GM23338 (cell line): ENCODE data around the gene TMTC2. TPM values are rescaled to one million over a fixed set of nuclear protein-coding genes. Genes with fewer than 3 reads are reported as not detected.

Experiments used
- ATAC-seq: fragments of 200-7000 bp; cut with Tn5 transposase; 3 replicates; pipeline ENCODE4 v1.9.1; 2020
- DNase-seq: peaks from one replicate; pipeline ENCODE4 v3.0.0-alpha.2; 2015; ENCODE audit warnings: low spot score
- H2AFZ ChIP-seq: fragments of 200-600 bp; sonication (generic); 2 replicates; pipeline ENCODE4 v1.8.0; 2016; ENCODE audit warnings: antibody characterized with exemption, mild to moderate bottlenecking, moderate library complexity
- H3F3A ChIP-seq: fragments of 200-600 bp; sonication (generic); replicated peaks from 2 replicates; pipeline ENCODE4 v1.8.0; 2017; ENCODE audit warnings: antibody characterized with exemption, mixed run types, low read depth
- H3K27ac ChIP-seq: fragments of 200-600 bp; sonication (generic); 2 replicates; pipeline ENCODE4 v1.6.1; 2016; ENCODE audit warnings: low read depth
- H3K27me3 ChIP-seq: fragments of 200-600 bp; sonication (generic); 2 replicates; pipeline ENCODE4 v1.8.0; 2016; ENCODE audit warnings: mild to moderate bottlenecking, mixed run types, moderate library complexity; ENCODE audit not compliant: insufficient read depth
- H3K36me3 ChIP-seq: fragments of 200-600 bp; sonication (generic); 2 replicates; pipeline ENCODE4 v1.8.0; 2016; ENCODE audit warnings: mild to moderate bottlenecking; ENCODE audit not compliant: insufficient read depth
- H3K4me1 ChIP-seq: fragments of 200-600 bp; sonication (generic); 2 replicates; pipeline ENCODE4 v1.8.0; 2016; ENCODE audit warnings: mild to moderate bottlenecking, moderate library complexity; ENCODE audit not compliant: insufficient read depth
- H3K4me2 ChIP-seq: fragments of 200-600 bp; sonication (generic); 2 replicates; pipeline ENCODE4 v1.7.1; 2017; ENCODE audit warnings: mixed run types
- H3K4me3 ChIP-seq: fragments of 200-600 bp; sonication (generic); 2 replicates; pipeline ENCODE4 v1.6.1; 2016; ENCODE audit warnings: mixed run types
- H3K79me2 ChIP-seq: fragments of 200-600 bp; sonication (generic); replicated peaks from 2 replicates; pipeline ENCODE4 v1.8.0; 2017; ENCODE audit warnings: mild to moderate bottlenecking; ENCODE audit not compliant: insufficient read depth
- H3K9me2 ChIP-seq: fragments of 200-600 bp; sonication (generic); 2 replicates; pipeline ENCODE4 v1.8.0; 2017; ENCODE audit not compliant: insufficient read depth
- H4K20me1 ChIP-seq: fragments of 200-600 bp; sonication (generic); replicated peaks from 2 replicates; pipeline ENCODE4 v1.8.0; 2017; ENCODE audit warnings: mild to moderate bottlenecking; ENCODE audit not compliant: insufficient read depth
- H3K27ac Mint-ChIP-seq: 2 replicates; pipeline ENCODE4 v1.8.0; 2020; ENCODE audit warnings: inconsistent platforms, mild to moderate bottlenecking, moderate library complexity, mixed read lengths
- H3K27me3 Mint-ChIP-seq: 3 replicates; pipeline ENCODE4 v1.8.0; 2022; ENCODE audit warnings: low read depth, mild to moderate bottlenecking, moderate library complexity, mixed read lengths, inconsistent platforms; ENCODE audit not compliant: insufficient read depth, poor library complexity
- H3K36me3 Mint-ChIP-seq: 3 replicates; pipeline ENCODE4 v1.8.0; 2021; ENCODE audit warnings: low read depth, mild to moderate bottlenecking, inconsistent platforms, moderate library complexity, mixed read lengths
- H3K4me1 Mint-ChIP-seq: 3 replicates; pipeline ENCODE4 v1.8.0; 2020; ENCODE audit warnings: mild to moderate bottlenecking, inconsistent platforms, mixed read lengths
- H3K4me3 Mint-ChIP-seq: 3 replicates; pipeline ENCODE4 v1.8.0; 2021; ENCODE audit warnings: moderate library complexity, mild to moderate bottlenecking, inconsistent platforms, mixed read lengths
- H3K9me3 Mint-ChIP-seq: 3 replicates; pipeline ENCODE4 v1.8.0; 2020; ENCODE audit warnings: moderate library complexity, mild to moderate bottlenecking, inconsistent platforms, mixed read lengths
- EZH2 ChIP-seq: fragments of 200-600 bp; sonication (generic); IDR thresholded peaks from one replicate; pipeline ENCODE4 v1.8.0; 2017; ENCODE audit warnings: antibody characterized with exemption, mild to moderate bottlenecking, low read depth; ENCODE audit not compliant: unreplicated experiment
- EZH2phosphoT487 ChIP-seq: fragments of 200-600 bp; sonication (generic); IDR thresholded peaks from one replicate; pipeline ENCODE4 v1.8.1; 2018; ENCODE audit warnings: antibody characterized with exemption; ENCODE audit not compliant: unreplicated experiment
- JUNB ChIP-seq: IDR thresholded peaks from one replicate; pipeline ENCODE4 v1.6.1; 2016; ENCODE audit warnings: antibody characterized with exemption; ENCODE audit not compliant: unreplicated experiment
- POLR2AphosphoS5 ChIP-seq: IDR thresholded peaks from 2 replicates; pipeline ENCODE4 v1.6.1; 2016; ENCODE audit warnings: antibody characterized with exemption, low read depth
- ZNF114 ChIP-seq: fragments of 250-450 bp; sonication (Bioruptor Pico); IDR thresholded peaks from 2 replicates; pipeline ENCODE4 v1.5.0; 2020; ENCODE audit warnings: mild to moderate bottlenecking, moderate library complexity
- ZNF331 ChIP-seq: fragments of 250-450 bp; sonication (Bioruptor Pico); IDR thresholded peaks from 2 replicates; pipeline ENCODE4 v1.5.0; 2020; ENCODE audit warnings: low read depth, mild to moderate bottlenecking, moderate library complexity
- polyA plus RNA-seq: library from polyadenylated mRNA; unstranded; fragments of >200 nt; fragmentation: Nextera tagmentation; extraction: Ambion mirVana; gene quantifications from 2 replicates; pipeline ENCODE4 v1.2.1, GENCODE V29; 2016
- total RNA-seq: library from RNA; depleted of rRNA; stranded (reverse); fragments of >200 nt; shearing (Covaris generic); gene quantifications from 2 replicates; pipeline ENCODE4 v1.2.3, GENCODE V29; 2014
- TF ChIP-seq, protein P1 (sequence below), 2 experiments: fragments of 200-600 bp in 1 of 2; sonication (generic) in 1 of 2; conservative IDR thresholded peaks; 2 replicates each; pipeline versions ENCODE4 v1.5.1 to v1.6.1; 2016 to 2017; ENCODE audit warnings: antibody characterized with exemption in 2 of 2, low read depth in 2 of 2, mild to moderate bottlenecking in 2 of 2, moderate library complexity in 1 of 2
- TF ChIP-seq, protein P2 (sequence below): IDR thresholded peaks from 2 replicates; pipeline ENCODE4 v1.6.1; 2016; ENCODE audit warnings: antibody characterized with exemption
- TF ChIP-seq, protein P3 (sequence below): IDR thresholded peaks from one replicate; pipeline ENCODE4 v1.6.1; 2018; ENCODE audit warnings: antibody characterized with exemption; ENCODE audit not compliant: unreplicated experiment
- TF ChIP-seq, protein P4 (sequence below): fragments of 250-450 bp; sonication (Bioruptor Pico); IDR thresholded peaks from 2 replicates; pipeline ENCODE4 v1.5.0; 2020; ENCODE audit warnings: mild to moderate bottlenecking, moderate library complexity

Gene TMTC2
- total and polyA plus RNA-seq, 2 experiments from 2014 or later: 0.57 to 6.5 TPM

DNA sequence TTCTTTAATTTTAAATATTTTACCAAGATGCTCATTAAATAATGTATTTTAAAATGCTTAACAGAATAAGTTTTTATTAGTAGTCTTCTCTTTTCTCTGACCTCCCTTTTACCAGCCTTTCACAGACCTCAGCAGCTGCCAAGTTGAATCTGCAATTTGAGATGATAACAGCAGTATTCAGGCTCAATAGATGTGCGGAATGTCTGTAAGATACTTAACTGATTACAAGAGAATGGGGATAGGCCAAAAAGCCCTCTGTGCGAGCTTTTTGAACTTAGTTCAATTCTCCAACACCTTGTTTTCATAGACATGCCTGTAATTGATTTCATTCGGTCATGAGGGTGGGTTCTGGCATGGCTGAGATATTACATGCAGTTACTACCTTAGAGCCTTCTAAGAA is 277.2 kb downstream of the TMTC2 start:
- H3K4me1 Mint-ChIP-seq: peaks cover 13% of the 10 kb centered on the region; the same call in 2 of the 3 replicates
- no peak for ATAC-seq
- no peaks in the 10 kb centered on the region for H3K9me2 ChIP-seq
- no peaks in the 10 kb centered on the region for H3K4me1 ChIP-seq
- no peak overlapping the region for H3K4me2 ChIP-seq
- TF ChIP-seq, protein P1, sequence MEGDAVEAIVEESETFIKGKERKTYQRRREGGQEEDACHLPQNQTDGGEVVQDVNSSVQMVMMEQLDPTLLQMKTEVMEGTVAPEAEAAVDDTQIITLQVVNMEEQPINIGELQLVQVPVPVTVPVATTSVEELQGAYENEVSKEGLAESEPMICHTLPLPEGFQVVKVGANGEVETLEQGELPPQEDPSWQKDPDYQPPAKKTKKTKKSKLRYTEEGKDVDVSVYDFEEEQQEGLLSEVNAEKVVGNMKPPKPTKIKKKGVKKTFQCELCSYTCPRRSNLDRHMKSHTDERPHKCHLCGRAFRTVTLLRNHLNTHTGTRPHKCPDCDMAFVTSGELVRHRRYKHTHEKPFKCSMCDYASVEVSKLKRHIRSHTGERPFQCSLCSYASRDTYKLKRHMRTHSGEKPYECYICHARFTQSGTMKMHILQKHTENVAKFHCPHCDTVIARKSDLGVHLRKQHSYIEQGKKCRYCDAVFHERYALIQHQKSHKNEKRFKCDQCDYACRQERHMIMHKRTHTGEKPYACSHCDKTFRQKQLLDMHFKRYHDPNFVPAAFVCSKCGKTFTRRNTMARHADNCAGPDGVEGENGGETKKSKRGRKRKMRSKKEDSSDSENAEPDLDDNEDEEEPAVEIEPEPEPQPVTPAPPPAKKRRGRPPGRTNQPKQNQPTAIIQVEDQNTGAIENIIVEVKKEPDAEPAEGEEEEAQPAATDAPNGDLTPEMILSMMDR (conservative IDR thresholded peaks at IDR 0.05; ENCODE audit: low read depth in 2 of 2): no peak
- TF ChIP-seq EZH2: no peak
- no peak for TF ChIP-seq POLR2AphosphoS5
- H4K20me1 ChIP-seq: no peaks in the 10 kb centered on the region
- H3K36me3 Mint-ChIP-seq: no peaks in the 10 kb centered on the region
- no peaks in the 10 kb centered on the region for H3K36me3 ChIP-seq
- no peak overlapping the region for H3K27ac ChIP-seq
- no peaks in the 10 kb centered on the region for H3K27me3 Mint-ChIP-seq
- no peak overlapping the region for H3K4me3 ChIP-seq
- DNase-seq: peak; percentile 2
- H2AFZ ChIP-seq: no peak overlapping the region
- no peak overlapping the region for H3K4me3 Mint-ChIP-seq
- no peaks in the 10 kb centered on the region for H3F3A ChIP-seq
- H3K27ac Mint-ChIP-seq: no peak overlapping the region
- H3K79me2 ChIP-seq: no peaks in the 10 kb centered on the region
- no peaks in the 10 kb centered on the region for H3K9me3 Mint-ChIP-seq
- no peaks in the 10 kb centered on the region for H3K27me3 ChIP-seq

DNA sequence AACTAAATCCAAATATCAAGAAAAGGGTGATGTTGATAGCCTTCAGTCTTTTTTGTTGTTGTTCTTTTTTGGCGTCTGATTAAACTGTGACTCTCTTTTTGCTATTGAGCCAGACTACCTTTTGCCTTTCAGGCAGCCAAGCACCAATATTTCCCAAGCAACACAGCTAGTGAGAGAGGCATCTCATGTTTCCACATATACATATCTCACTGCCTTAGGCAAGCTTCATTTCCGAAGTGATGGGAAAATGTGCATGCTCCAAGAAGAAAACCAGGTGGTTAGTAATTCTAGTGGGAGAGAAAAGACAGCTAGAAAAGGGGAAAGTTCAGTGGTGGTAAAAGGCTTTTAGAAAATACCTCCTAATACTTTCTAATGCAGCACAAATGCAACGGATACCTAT is 277.7 kb downstream of the TMTC2 start:
- H3F3A ChIP-seq: no peaks in the 10 kb centered on the region
- no peak overlapping the region for H3K4me3 Mint-ChIP-seq
- no peak for DNase-seq
- H2AFZ ChIP-seq: no peak overlapping the region
- no peak overlapping the region for H3K27ac ChIP-seq
- no peak overlapping the region for H3K27ac Mint-ChIP-seq
- no peaks in the 10 kb centered on the region for H4K20me1 ChIP-seq
- no peaks in the 10 kb centered on the region for H3K27me3 ChIP-seq
- H3K9me3 Mint-ChIP-seq: no peaks in the 10 kb centered on the region
- H3K36me3 ChIP-seq: no peaks in the 10 kb centered on the region
- no peaks in the 10 kb centered on the region for H3K9me2 ChIP-seq
- peaks cover 13% of the 10 kb centered on the region; the same call in 2 of the 3 replicates for H3K4me1 Mint-ChIP-seq
- H3K4me1 ChIP-seq: no peaks in the 10 kb centered on the region
- H3K27me3 Mint-ChIP-seq: no peaks in the 10 kb centered on the region
- H3K4me3 ChIP-seq: no peak overlapping the region
- no peaks in the 10 kb centered on the region for H3K36me3 Mint-ChIP-seq
- H3K4me2 ChIP-seq: no peak overlapping the region
- H3K79me2 ChIP-seq: no peaks in the 10 kb centered on the region
- ATAC-seq: no peak
- TF ChIP-seq EZH2phosphoT487 (no peak), JUNB (no peak), ZNF331 (no peak), ZNF114 (CRISPR knock-in tag) (no peak)
- TF ChIP-seq, protein P2, sequence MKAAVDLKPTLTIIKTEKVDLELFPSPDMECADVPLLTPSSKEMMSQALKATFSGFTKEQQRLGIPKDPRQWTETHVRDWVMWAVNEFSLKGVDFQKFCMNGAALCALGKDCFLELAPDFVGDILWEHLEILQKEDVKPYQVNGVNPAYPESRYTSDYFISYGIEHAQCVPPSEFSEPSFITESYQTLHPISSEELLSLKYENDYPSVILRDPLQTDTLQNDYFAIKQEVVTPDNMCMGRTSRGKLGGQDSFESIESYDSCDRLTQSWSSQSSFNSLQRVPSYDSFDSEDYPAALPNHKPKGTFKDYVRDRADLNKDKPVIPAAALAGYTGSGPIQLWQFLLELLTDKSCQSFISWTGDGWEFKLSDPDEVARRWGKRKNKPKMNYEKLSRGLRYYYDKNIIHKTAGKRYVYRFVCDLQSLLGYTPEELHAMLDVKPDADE: no peak
- TF ChIP-seq, protein P3, sequence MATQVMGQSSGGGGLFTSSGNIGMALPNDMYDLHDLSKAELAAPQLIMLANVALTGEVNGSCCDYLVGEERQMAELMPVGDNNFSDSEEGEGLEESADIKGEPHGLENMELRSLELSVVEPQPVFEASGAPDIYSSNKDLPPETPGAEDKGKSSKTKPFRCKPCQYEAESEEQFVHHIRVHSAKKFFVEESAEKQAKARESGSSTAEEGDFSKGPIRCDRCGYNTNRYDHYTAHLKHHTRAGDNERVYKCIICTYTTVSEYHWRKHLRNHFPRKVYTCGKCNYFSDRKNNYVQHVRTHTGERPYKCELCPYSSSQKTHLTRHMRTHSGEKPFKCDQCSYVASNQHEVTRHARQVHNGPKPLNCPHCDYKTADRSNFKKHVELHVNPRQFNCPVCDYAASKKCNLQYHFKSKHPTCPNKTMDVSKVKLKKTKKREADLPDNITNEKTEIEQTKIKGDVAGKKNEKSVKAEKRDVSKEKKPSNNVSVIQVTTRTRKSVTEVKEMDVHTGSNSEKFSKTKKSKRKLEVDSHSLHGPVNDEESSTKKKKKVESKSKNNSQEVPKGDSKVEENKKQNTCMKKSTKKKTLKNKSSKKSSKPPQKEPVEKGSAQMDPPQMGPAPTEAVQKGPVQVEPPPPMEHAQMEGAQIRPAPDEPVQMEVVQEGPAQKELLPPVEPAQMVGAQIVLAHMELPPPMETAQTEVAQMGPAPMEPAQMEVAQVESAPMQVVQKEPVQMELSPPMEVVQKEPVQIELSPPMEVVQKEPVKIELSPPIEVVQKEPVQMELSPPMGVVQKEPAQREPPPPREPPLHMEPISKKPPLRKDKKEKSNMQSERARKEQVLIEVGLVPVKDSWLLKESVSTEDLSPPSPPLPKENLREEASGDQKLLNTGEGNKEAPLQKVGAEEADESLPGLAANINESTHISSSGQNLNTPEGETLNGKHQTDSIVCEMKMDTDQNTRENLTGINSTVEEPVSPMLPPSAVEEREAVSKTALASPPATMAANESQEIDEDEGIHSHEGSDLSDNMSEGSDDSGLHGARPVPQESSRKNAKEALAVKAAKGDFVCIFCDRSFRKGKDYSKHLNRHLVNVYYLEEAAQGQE: no peak
- TF ChIP-seq, protein P4, sequence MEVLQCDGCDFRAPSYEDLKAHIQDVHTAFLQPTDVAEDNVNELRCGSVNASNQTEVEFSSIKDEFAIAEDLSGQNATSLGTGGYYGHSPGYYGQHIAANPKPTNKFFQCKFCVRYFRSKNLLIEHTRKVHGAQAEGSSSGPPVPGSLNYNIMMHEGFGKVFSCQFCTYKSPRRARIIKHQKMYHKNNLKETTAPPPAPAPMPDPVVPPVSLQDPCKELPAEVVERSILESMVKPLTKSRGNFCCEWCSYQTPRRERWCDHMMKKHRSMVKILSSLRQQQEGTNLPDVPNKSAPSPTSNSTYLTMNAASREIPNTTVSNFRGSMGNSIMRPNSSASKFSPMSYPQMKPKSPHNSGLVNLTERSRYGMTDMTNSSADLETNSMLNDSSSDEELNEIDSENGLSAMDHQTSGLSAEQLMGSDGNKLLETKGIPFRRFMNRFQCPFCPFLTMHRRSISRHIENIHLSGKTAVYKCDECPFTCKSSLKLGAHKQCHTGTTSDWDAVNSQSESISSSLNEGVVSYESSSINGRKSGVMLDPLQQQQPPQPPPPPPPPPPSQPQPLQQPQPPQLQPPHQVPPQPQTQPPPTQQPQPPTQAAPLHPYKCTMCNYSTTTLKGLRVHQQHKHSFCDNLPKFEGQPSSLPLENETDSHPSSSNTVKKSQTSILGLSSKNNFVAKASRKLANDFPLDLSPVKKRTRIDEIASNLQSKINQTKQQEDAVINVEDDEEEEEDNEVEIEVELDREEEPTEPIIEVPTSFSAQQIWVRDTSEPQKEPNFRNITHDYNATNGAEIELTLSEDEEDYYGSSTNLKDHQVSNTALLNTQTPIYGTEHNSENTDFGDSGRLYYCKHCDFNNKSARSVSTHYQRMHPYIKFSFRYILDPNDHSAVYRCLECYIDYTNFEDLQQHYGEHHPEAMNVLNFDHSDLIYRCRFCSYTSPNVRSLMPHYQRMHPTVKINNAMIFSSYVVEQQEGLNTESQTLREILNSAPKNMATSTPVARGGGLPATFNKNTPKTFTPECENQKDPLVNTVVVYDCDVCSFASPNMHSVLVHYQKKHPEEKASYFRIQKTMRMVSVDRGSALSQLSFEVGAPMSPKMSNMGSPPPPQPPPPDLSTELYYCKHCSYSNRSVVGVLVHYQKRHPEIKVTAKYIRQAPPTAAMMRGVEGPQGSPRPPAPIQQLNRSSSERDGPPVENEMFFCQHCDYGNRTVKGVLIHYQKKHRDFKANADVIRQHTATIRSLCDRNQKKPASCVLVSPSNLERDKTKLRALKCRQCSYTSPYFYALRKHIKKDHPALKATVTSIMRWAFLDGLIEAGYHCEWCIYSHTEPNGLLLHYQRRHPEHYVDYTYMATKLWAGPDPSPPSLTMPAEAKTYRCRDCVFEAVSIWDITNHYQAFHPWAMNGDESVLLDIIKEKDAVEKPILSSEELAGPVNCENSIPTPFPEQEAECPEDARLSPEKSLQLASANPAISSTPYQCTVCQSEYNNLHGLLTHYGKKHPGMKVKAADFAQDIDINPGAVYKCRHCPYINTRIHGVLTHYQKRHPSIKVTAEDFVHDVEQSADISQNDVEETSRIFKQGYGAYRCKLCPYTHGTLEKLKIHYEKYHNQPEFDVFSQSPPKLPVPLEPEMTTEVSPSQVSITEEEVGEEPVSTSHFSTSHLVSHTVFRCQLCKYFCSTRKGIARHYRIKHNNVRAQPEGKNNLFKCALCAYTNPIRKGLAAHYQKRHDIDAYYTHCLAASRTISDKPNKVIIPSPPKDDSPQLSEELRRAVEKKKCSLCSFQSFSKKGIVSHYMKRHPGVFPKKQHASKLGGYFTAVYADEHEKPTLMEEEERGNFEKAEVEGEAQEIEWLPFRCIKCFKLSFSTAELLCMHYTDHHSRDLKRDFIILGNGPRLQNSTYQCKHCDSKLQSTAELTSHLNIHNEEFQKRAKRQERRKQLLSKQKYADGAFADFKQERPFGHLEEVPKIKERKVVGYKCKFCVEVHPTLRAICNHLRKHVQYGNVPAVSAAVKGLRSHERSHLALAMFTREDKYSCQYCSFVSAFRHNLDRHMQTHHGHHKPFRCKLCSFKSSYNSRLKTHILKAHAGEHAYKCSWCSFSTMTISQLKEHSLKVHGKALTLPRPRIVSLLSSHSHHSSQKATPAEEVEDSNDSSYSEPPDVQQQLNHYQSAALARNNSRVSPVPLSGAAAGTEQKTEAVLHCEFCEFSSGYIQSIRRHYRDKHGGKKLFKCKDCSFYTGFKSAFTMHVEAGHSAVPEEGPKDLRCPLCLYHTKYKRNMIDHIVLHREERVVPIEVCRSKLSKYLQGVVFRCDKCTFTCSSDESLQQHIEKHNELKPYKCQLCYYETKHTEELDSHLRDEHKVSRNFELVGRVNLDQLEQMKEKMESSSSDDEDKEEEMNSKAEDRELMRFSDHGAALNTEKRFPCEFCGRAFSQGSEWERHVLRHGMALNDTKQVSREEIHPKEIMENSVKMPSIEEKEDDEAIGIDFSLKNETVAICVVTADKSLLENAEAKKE (CRISPR knock-in tag): no peak
